Heart left ventricle (tissue), 13 donors: ENCODE results near the gene PRKN.

ENCODE experiments used
- POLR2A ChIP-seq, 2 donors: fragments of 450-650 bp; IDR thresholded peaks; one replicate each; pipeline ENCODE4 v1.6.1; 2017; ENCODE audit warnings: antibody characterized with exemption in 2 of 2, mild to moderate bottlenecking in 2 of 2, moderate library complexity in 2 of 2
- TF ChIP-seq, protein P1 (sequence below), 12 donors: fragments of 200-600 bp; sonication (generic) in 4 of 12; IDR thresholded peaks; one replicate each; pipeline versions ENCODE4 v1.5.0 to v1.8.0; 2018 to 2022; ENCODE audit warnings: antibody characterized with exemption in 12 of 12, mild to moderate bottlenecking in 5 of 12
- donor health status: ischemic (EF 13 %, LVEDD 7.1; RV severe dilation, severe dysfunction).
- donor health status: DM: no; HTN: yes; CAD: no.
- donor health status: DM: no; HTN: no; CAD: no.
- donor health status: ischemic (EF 25% LVEDD 6.9; RV normal size, moderate dysfunction).
- donor health status: ischemic (EF 25% LVEDD 5.7; RV mildly dilated, moderate dysfunction).
- donor health status: ischemic (EF 35%, LVEDD 5.7; RV mildly dilated, moderate dysfunction).
- donor health status: nonischemic (EF 11% LVEDD 7.7; RV severe dilation, severe dysfunction).
- donor health status: DM: yes; HTN: yes; CAD: no.
- donor health status: PGD.
- donor health status: ischemic (EF 29% LVEDD 5.4; RV normal size, mild dysfunction).
- donor health status: nonischemic (EF 23%, LVEDD 6.1; RV moderate dilation, normal function).

DNA sequence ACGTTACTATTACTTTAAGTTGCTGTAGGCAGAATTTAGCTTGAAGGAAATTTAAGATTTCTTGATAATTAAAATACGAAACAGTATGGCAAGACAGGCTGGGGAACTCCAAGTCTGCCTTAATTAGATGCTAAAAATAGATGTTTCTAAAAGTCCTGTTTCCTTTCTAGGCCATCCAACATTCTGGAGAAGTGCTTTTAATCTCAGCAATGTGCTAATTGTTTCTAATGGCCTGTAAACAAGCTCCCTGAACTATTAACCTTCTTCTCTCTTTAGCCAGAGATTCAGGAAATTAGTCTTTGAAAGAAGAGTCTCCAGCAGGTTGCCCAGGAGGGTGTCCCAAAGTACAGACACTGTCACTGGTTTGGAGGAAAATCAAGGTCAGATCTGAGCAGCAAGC, 776.4 kb downstream of the PRKN start:
- TF ChIP-seq, protein P1, sequence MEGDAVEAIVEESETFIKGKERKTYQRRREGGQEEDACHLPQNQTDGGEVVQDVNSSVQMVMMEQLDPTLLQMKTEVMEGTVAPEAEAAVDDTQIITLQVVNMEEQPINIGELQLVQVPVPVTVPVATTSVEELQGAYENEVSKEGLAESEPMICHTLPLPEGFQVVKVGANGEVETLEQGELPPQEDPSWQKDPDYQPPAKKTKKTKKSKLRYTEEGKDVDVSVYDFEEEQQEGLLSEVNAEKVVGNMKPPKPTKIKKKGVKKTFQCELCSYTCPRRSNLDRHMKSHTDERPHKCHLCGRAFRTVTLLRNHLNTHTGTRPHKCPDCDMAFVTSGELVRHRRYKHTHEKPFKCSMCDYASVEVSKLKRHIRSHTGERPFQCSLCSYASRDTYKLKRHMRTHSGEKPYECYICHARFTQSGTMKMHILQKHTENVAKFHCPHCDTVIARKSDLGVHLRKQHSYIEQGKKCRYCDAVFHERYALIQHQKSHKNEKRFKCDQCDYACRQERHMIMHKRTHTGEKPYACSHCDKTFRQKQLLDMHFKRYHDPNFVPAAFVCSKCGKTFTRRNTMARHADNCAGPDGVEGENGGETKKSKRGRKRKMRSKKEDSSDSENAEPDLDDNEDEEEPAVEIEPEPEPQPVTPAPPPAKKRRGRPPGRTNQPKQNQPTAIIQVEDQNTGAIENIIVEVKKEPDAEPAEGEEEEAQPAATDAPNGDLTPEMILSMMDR (IDR thresholded peaks at IDR 0.05), result no peak
- TF ChIP-seq POLR2A (IDR thresholded peaks at IDR 0.05), result no peak
